Measurements from ENCODE around the gene ABCA8.

ABCA8 gene

DNA sequence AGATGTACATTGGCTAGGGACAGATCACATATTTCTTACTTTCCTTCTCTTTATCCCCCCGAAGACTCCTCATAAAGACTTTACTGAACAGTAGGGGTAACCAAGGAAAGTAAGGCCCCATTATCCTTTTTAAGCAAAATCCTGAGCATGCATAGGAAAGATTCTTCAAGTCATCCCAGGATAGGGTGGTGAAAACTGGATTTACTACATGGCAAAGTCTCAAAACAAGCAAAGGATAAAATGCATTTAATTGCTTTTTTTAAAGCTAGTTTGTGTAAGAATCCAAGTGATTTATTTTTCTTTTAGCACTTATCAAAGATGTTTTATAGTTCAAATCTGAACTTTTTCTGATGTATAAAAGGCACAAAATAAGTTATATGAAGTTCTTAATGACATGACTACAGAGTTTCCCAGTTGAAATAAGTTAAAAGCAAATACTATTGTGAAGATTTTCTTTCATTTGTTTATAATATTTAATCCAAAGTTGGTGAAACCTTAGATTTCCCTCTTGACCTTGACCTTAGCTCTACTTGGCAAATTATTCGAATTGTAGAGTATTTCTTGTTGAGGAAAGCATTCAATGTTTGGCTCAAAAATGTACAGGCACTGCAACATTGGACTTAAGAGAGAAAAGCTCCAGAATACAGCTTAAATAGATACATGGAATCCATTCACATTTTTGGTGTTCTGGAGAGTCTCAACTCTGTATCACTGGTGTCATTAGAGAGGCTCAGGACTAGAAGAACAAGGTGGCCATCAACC is 104.3 kb downstream of the ABCA8 start:
- Histone ChIP-seq H3K4me2 (ENCODE audit: low read depth, low read length) (no peak overlapping the region), H3K9me3 (replicated peaks; ENCODE audit: insufficient read depth, low read length) (no peaks in the 10 kb centered on the region), H3K4me1 (ENCODE audit: low read length) (no peaks in the 10 kb centered on the region), H3K9ac (ENCODE audit: low read length) (no peak overlapping the region), H3K9me2 (replicated peaks; ENCODE audit: insufficient read depth, low read length) (no peaks in the 10 kb centered on the region), H2AFZ (ENCODE audit: low read length) (no peak overlapping the region), H4K20me1 (ENCODE audit: insufficient read depth, low read length) (no peaks in the 10 kb centered on the region), H3K36me3 (replicated peaks; ENCODE audit: insufficient read depth, low read length) (no peaks in the 10 kb centered on the region), H3K79me2 (ENCODE audit: low read length) (no peaks in the 10 kb centered on the region), H3K4me3 (ENCODE audit: low read length) (no peak overlapping the region), H3K27ac (ENCODE audit: low read length) (no peak overlapping the region), H3F3A (ENCODE audit: insufficient read depth, low read length) (no peaks in the 10 kb centered on the region), H3K27me3 (replicated peaks; ENCODE audit: insufficient read depth, low read length) (no peaks in the 10 kb centered on the region)
- TF ChIP-seq, protein P1, sequence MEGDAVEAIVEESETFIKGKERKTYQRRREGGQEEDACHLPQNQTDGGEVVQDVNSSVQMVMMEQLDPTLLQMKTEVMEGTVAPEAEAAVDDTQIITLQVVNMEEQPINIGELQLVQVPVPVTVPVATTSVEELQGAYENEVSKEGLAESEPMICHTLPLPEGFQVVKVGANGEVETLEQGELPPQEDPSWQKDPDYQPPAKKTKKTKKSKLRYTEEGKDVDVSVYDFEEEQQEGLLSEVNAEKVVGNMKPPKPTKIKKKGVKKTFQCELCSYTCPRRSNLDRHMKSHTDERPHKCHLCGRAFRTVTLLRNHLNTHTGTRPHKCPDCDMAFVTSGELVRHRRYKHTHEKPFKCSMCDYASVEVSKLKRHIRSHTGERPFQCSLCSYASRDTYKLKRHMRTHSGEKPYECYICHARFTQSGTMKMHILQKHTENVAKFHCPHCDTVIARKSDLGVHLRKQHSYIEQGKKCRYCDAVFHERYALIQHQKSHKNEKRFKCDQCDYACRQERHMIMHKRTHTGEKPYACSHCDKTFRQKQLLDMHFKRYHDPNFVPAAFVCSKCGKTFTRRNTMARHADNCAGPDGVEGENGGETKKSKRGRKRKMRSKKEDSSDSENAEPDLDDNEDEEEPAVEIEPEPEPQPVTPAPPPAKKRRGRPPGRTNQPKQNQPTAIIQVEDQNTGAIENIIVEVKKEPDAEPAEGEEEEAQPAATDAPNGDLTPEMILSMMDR (IDR thresholded peaks at IDR 0.05; ENCODE audit: low read length), result no peak
- no peak for TF ChIP-seq EZH2 (optimal IDR thresholded peaks at IDR 0.05; ENCODE audit: low read depth, low read length)
- TF ChIP-seq EZH2phosphoT487 (IDR thresholded peaks at IDR 0.05; ENCODE audit: low read length), result no peak
- DNase-seq, result no peak

DNA sequence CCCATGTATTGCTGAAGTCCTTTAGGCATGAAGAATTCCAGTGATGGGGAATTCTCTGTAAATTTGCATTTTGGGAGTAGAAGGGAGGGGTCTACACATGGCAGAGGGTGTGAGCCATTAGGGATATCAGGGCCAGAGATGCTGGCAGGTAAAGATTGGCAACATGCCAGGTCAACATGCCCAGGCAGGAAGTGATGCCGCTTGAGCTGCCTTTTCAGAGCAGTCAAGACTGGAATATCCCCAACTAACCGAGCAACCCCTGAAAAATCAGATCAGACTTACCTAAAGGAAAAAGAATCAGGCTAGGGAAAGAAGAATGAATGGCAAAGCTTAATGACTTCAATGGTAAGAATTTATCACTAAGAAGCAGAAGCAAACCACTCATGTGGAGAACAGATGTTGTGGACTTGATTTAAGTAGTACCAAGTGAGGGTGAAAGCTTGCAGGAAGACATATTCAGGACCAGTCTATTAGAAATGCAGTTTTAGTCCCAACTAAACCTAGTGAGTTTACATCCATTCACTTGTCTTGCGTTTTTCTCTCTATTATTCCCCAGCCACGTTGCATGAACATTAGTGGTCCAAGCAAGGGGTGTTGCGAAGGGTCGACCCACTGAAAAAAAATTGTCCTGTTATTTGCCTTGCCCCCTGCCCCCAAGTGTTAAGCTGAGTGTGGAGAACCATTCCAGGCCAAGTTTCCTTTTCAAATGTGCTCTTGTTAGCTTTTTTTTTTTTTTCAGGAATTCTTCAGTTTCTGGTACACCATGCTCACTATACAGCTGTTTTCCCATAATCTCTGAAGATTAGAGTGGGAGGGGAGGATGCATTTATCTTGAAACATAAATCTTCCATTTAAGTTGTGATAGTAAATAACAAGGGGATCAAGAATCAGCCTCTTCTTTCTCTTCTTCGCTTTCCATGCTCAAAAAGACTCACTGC is 105.2 kb downstream of the ABCA8 start:
- H3K27me3 ChIP-seq (replicated peaks; ENCODE audit: insufficient read depth, low read length), result no peaks in the 10 kb centered on the region
- no peak for DNase-seq
- H3F3A ChIP-seq (ENCODE audit: insufficient read depth, low read length), result no peaks in the 10 kb centered on the region
- no peak overlapping the region for H3K4me3 ChIP-seq (ENCODE audit: low read length)
- no peak overlapping the region for H2AFZ ChIP-seq (ENCODE audit: low read length)
- H3K79me2 ChIP-seq (ENCODE audit: low read length), result no peaks in the 10 kb centered on the region
- no peaks in the 10 kb centered on the region for H3K4me1 ChIP-seq (ENCODE audit: low read length)
- no peaks in the 10 kb centered on the region for H3K9me2 ChIP-seq (replicated peaks; ENCODE audit: insufficient read depth, low read length)
- TF ChIP-seq, protein P1 (IDR thresholded peaks at IDR 0.05; ENCODE audit: low read length), result no peak
- TF ChIP-seq EZH2 (optimal IDR thresholded peaks at IDR 0.05; ENCODE audit: low read depth, low read length) (no peak), EZH2phosphoT487 (IDR thresholded peaks at IDR 0.05; ENCODE audit: low read length) (no peak)
- H3K36me3 ChIP-seq (replicated peaks; ENCODE audit: insufficient read depth, low read length), result no peaks in the 10 kb centered on the region
- no peaks in the 10 kb centered on the region for H4K20me1 ChIP-seq (ENCODE audit: insufficient read depth, low read length)
- H3K27ac ChIP-seq (ENCODE audit: low read length), result no peak overlapping the region
- no peak overlapping the region for H3K4me2 ChIP-seq (ENCODE audit: low read depth, low read length)
- H3K9ac ChIP-seq (ENCODE audit: low read length), result no peak overlapping the region
- no peaks in the 10 kb centered on the region for H3K9me3 ChIP-seq (replicated peaks; ENCODE audit: insufficient read depth, low read length)

DNA sequence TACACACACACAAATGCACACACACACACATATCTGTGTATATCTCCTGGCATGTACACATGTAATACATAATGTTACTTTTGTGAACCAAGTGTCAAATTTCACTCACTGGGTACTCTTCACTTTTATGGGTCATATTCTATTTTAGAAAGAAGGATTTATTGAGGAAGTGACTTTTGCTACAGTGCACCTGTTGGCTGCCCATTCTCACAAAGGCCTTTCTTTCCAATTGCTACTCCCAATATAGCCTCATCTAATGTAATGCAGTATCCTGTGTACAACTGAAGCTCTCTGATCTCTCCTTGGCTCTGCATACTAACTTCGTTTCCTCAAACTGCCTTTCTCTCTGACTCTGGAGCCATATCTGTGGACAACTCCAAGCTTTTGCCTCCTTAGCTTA is 107.5 kb downstream of the ABCA8 start:
- Histone ChIP-seq H3K4me3 (ENCODE audit: low read length) (no peak overlapping the region), H3K9me2 (replicated peaks; ENCODE audit: insufficient read depth, low read length) (no peaks in the 10 kb centered on the region), H4K20me1 (ENCODE audit: insufficient read depth, low read length) (no peaks in the 10 kb centered on the region), H3K9me3 (replicated peaks; ENCODE audit: insufficient read depth, low read length) (no peaks in the 10 kb centered on the region), H3K4me1 (ENCODE audit: low read length) (no peaks in the 10 kb centered on the region), H3K27ac (ENCODE audit: low read length) (no peak overlapping the region), H3K9ac (ENCODE audit: low read length) (no peak overlapping the region), H3F3A (ENCODE audit: insufficient read depth, low read length) (no peaks in the 10 kb centered on the region), H3K79me2 (ENCODE audit: low read length) (no peaks in the 10 kb centered on the region), H3K27me3 (replicated peaks; ENCODE audit: insufficient read depth, low read length) (no peaks in the 10 kb centered on the region), H2AFZ (ENCODE audit: low read length) (no peak overlapping the region), H3K4me2 (ENCODE audit: low read depth, low read length) (no peak overlapping the region), H3K36me3 (replicated peaks; ENCODE audit: insufficient read depth, low read length) (no peaks in the 10 kb centered on the region)
- no peak for DNase-seq
- no peak for TF ChIP-seq EZH2 (optimal IDR thresholded peaks at IDR 0.05; ENCODE audit: low read depth, low read length)
- TF ChIP-seq, protein P1 (IDR thresholded peaks at IDR 0.05; ENCODE audit: low read length), result no peak
- TF ChIP-seq EZH2phosphoT487 (IDR thresholded peaks at IDR 0.05; ENCODE audit: low read length), result no peak
